Activated CD8-positive, alpha-beta memory T cell treated with anti-CD3 and anti-CD28 coated beads for 36 hours (primary cell): ENCODE results near the gene THAP10. TPM values are rescaled to one million over a fixed set of nuclear protein-coding genes. Genes with fewer than 3 reads are reported as not detected.
"Not testable (repeated sequence)": the region's sequence is repeated elsewhere in the genome, so short reads cannot be mapped to it uniquely, and the experiment has no call there.

Experiments
- CTCF ChIA-PET: fragments of 350-600 bp; sonication (Branson Sonifier 250); formaldehyde crosslinking; loops from one replicate; lab custom pipeline; 2021; ENCODE audit warnings: antibody characterized with exemption; lab: Charles Lee
- POLR2A ChIA-PET: fragments of 350-600 bp; sonication (Branson Sonifier 250); formaldehyde crosslinking; loops from one replicate; lab custom pipeline; 2021; ENCODE audit warnings: antibody characterized with exemption; lab: Charles Lee
- total RNA-seq, 2 experiments: library from RNA; stranded (reverse); gene quantifications; one replicate each; pipeline ENCODE4 v1.2.3, GENCODE V29; 2021

THAP10 gene
- under 1 TPM; 0.27 to 0.36 TPM for total RNA-seq

DNA sequence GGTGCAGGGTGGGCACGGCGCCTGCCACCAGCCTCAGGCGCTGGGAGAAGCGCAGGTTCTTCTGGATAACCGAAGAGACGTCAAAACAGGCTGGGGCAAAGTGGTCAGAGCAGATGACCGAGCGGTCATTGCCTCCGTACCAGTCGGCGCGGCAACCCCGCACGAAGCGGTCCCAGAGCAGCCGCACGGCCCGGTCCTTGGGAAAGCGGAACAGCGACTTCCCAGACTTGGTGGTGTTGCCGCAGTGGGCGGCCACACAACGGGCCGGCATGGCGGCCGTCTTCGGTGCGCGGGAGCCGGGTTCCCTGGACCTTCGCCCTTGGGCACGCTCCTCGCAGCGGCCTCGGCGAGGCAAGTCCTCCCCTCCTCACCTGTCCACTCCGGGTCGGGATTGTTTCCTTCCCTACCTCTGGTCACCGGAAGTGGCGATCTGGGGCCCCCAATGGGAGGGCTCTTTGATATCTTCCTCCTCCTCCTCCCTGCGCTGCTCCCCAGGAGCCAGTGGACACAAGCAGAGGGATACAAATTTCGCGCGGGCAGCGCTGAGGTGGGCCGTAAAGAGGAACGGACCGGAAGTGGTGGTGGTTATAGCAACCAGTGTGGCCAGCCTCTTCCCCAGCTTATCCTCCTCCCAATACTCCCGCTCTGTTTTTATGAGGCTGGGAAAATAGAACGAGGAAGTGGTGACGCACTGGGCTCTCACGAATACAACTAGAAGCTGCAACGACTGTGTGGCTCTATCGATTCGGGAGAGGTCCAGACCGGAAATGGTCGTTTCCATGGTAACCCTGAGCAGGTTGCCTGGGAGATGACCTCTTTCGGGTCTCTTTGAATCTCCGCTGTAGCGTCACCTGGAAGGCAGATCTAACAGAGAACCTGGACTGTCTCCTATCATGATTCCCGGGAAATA, at the start of gene THAP10, which contains the start of gene LRRC49:
Gene THAP10 (minus strand): TSS at position 432 of the 910 bp plus-strand sequence. CDS start 161 bp downstream, at position 271.
Gene LRRC49 (plus strand): TSS at position 825 of the 910 bp plus-strand sequence. CDS start 69 bp downstream, at position 894.
- CTCF ChIA-PET, result no interaction called here
- POLR2A ChIA-PET, result no interaction called here

- CTCF ChIA-PET, result no interaction called here
Observed at GRCh38 chr15:70936326-70936725, 44.1 kb upstream of the THAP10 start.

DNA sequence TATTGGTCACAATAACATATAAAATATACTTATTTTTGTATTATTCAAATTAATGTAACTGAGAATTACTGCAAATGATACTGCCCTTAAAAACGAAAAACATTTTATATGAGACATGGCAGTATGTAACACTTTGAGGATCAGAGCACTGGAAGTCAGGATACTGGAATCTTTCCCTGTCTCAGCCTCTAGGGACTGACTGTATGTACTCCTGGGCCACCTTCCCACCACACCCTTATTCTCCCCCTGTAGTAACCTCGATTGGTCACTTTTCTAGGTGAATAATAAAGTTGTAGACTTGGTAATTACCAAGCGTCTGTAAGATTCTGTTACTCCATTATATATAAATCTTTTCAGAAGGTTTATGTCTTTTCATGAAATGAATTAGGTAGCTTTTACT, 43.4 kb upstream of the THAP10 start:
- ChIA-PET CTCF (no interaction called here), POLR2A (no interaction called here)

More at GRCh38 chr15:70936326-70936725, 44.1 kb upstream of the THAP10 start:
- POLR2A ChIA-PET, result no interaction called here

GRCh38 chr15:70933411-70933810, 41.2 kb upstream of the THAP10 start:
- CTCF ChIA-PET, result no interaction called here

GRCh38 chr15:70932397-70932796, 40.2 kb upstream of the THAP10 start:
- ChIA-PET POLR2A (no interaction called here), CTCF (no interaction called here)

More at GRCh38 chr15:70933411-70933810, 41.2 kb upstream of the THAP10 start:
- POLR2A ChIA-PET, result no interaction called here

- POLR2A ChIA-PET, result no interaction called here
- CTCF ChIA-PET, result no interaction called here
Observed at GRCh38 chr15:70931821-70932220, 39.6 kb upstream of the THAP10 start.

GRCh38 chr15:70926914-70927313, 34.7 kb upstream of the THAP10 start:
- POLR2A ChIA-PET, result not testable (repeated sequence)
- CTCF ChIA-PET, result interaction anchor here (0.6 kb wide), 1 partner anchor 12 kb away, joined by 3 read pairs; no protein-coding TSS in a partner anchor

GRCh38 chr15:70923311-70924080, 31.3 kb upstream of the THAP10 start:
- POLR2A ChIA-PET, result no interaction called here

DNA sequence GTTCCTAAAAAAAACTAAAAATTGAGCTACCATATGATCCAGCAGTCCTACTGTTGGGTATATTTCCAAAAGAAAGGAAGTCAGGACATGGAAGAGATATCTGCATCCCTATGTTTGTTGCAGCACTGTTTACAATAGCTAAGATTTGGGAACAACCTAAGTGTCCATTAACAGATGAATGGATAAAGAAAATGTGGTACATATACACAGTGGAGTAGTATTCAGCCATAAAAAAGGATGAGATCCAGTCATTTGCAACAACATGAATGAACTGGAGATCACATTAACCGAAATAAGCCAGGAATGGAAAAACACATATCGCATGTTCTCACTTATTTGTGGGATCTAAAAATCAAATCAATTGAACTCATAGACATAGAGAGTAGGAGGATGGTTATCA, 29.9 kb upstream of the THAP10 start:
- POLR2A ChIA-PET, result no interaction called here
- CTCF ChIA-PET, result no interaction called here

More at GRCh38 chr15:70923311-70924080, 31.3 kb upstream of the THAP10 start:
- CTCF ChIA-PET, result no interaction called here

- ChIA-PET POLR2A (no interaction called here), CTCF (no interaction called here)
Observed at GRCh38 chr15:70920981-70921696, 28.9 kb upstream of the THAP10 start.

DNA sequence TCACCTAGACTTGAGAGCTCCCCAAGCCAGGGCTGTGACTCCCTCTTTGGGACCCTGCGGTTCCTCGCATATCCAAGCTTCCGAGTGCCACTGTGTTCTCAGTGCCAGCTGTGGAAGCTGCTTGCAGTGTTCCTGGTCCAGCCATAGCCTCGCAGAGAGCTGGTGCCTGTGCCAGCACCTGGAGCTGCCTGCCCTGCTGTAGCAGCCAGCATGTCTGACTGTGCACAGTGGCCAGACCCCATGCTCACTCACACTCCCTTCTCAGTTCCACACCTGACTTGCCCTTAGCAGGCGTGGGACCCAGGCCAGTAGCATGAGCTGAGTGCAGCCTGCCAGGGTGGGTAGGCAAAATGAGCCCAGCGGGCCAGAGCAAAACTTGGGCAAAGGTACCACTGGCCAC, 25.7 kb upstream of the THAP10 start:
- ChIA-PET POLR2A (no interaction called here), CTCF (no interaction called here)

DNA sequence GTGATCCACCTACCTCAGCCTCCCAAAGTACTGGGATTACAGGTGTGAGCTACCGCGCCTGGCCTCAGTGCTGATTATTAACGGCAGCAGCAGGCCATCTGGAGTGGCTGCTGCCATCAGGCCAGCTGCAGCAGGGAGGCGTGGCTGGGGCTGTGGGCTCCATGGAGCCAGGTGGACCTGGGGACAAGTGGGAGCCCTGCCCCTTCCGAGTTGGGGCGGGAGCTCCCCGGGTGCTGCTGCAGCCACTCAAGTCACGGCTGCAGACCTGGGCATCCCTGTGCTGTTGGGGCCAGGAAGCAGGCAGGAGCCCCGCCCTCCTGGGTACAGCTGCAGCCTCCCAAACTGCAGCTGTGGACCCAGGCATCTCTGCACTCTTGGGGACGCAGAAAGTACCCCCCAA, 24.3 kb upstream of the THAP10 start:
- POLR2A ChIA-PET, result no interaction called here

DNA sequence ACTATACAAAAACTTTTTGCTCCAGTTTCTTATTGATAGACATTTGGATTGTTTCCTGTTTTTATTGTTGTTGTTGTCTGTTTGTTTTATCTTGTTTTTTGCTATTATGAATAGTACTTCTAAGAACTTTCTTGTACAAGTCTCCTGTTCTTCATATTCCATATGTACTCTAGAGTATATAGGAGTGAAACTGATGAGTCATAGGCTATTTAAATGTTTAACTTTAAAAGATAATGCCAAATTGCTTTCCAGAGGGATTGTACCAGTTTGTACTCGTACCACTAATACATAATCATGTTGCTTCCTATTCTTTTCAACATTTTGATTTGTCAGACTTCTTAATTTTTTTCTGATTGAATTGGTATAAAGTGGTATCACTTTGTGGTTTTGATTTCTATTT, 20.0 kb upstream of the THAP10 start:
- CTCF ChIA-PET, result no interaction called here
- POLR2A ChIA-PET, result no interaction called here

More for the DNA sequence above, 24.3 kb upstream of the THAP10 start:
- CTCF ChIA-PET, result no interaction called here

- ChIA-PET CTCF (no interaction called here), POLR2A (no interaction called here)
Observed at GRCh38 chr15:70910958-70911357, 18.7 kb upstream of the THAP10 start.

- CTCF ChIA-PET, result no interaction called here
- POLR2A ChIA-PET, result no interaction called here
Observed at GRCh38 chr15:70907784-70908471, 15.7 kb upstream of the THAP10 start.

DNA sequence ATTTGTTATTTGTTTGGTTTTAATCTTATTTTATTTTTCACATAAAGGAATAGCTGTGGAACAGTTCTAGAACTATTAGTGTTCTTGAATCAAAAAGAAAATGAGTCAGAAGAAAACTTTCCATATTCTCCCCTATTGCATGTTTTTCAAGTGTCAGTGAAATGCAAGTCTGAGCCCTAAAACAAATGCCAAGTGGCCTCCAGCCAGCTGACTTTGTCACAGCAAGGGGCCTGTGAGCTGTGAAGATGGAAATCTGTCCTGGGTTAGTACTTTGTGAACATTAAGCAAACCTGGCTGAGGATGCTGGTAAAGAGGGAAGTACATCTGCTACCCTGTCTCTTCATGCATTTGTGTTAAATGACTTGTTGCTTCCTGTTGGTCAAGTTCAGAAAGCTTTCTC, 14.6 kb upstream of the THAP10 start:
- ChIA-PET POLR2A (no interaction called here), CTCF (no interaction called here)

GRCh38 chr15:70902107-70902506, 9.9 kb upstream of the THAP10 start:
- ChIA-PET POLR2A (no interaction called here), CTCF (interaction anchor here (1.2 kb wide), 1 partner anchor 9 kb away, joined by 3 read pairs; no protein-coding TSS in a partner anchor)

- ChIA-PET CTCF (interaction anchor here (0.9 kb wide), 1 partner anchor 9 kb away, joined by 3 read pairs; no protein-coding TSS in a partner anchor), POLR2A (interaction anchor here (0.6 kb wide), 1 partner anchor 52 kb away, joined by 5 read pairs; no protein-coding TSS in a partner anchor)
Observed at GRCh38 chr15:70892912-70893560, 803 bp upstream of the THAP10 start.
